ENCODE measurements around the gene C2CD5. TPM values are rescaled to one million over a fixed set of nuclear protein-coding genes. Genes with fewer than 3 reads are reported as not detected.
"Not testable (repeated sequence)": the region's sequence is repeated elsewhere in the genome, so short reads cannot be mapped to it uniquely, and the experiment has no call there.

Gene C2CD5
- total RNA-seq, 1 experiment from 2014 or later, result 35.4 TPM

DNA sequence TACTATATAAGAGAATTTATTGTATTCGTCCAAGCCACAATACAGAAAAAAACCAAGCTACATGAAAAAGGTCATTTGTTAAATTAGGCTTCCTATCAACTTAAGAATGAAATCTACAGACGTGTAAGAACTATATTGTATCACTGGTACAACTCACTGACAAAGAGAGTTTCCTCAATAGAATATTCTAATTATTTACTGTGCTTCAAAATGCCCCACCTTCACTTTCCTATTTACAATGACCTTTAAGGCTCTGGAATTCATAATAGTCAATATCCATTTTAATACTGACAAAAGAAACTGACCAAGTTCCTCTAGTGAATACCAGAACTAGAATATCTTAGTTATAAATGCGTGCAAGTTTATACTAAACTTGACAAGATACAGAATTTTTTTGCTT, 55.9 kb downstream of the C2CD5 start:
- Histone ChIP-seq H2AFZ (ENCODE audit: low read length) (no peak overlapping the region), H2BK5ac (ENCODE audit: insufficient read length, low read length) (no peak overlapping the region), H3K14ac (ENCODE audit: insufficient read depth, low read length) (no peak overlapping the region), H3K27me3 (ENCODE audit: insufficient read depth, low read length) (no peaks in the 10 kb centered on the region), H4K20me1 (ENCODE audit: control insufficient read depth, insufficient read depth, insufficient read length) (no peaks in the 10 kb centered on the region), H3K23ac (ENCODE audit: insufficient read length, low read depth, low read length) (no peak overlapping the region), H3K4me2 (ENCODE audit: insufficient read depth, insufficient read length, low read length) (no peak overlapping the region), H3K4ac (ENCODE audit: low read depth, low read length) (no peak overlapping the region), H4K91ac (ENCODE audit: insufficient read length, low read depth, low read length) (no peak overlapping the region), H3K27ac (ENCODE audit: insufficient read length, low read depth, low read length) (no peak overlapping the region), H3K18ac (ENCODE audit: insufficient read length, low read depth, low read length) (no peak overlapping the region), H3K9me3 (ENCODE audit: control insufficient read depth, low read depth, low read length) (no peaks in the 10 kb centered on the region), H2BK15ac (ENCODE audit: low read depth, low read length) (no peak overlapping the region), H2BK12ac (ENCODE audit: insufficient read length, low read depth, low read length) (no peak overlapping the region), H4K8ac (replicated peaks; ENCODE audit: insufficient read length, low read depth, low read length) (no peak overlapping the region), H3K56ac (ENCODE audit: insufficient read length, low read depth, low read length) (no peak overlapping the region), H3K79me2 (ENCODE audit: insufficient read depth, low read length) (no peaks in the 10 kb centered on the region), H3K4me1 (ENCODE audit: insufficient read depth, low read length) (no peaks in the 10 kb centered on the region), H3K79me1 (ENCODE audit: insufficient read depth, low read depth, low read length, poor library complexity, severe bottlenecking) (no peaks in the 10 kb centered on the region), H4K5ac (ENCODE audit: insufficient read length, low read depth, low read length) (no peak overlapping the region), H2BK20ac (ENCODE audit: low read depth, low read length, poor library complexity, severe bottlenecking) (no peak overlapping the region), H3K9ac (ENCODE audit: extremely low read depth, insufficient read length, low read length) (no peak overlapping the region), H3T11ph (ENCODE audit: low read length) (no peak overlapping the region), H2BK120ac (ENCODE audit: low read depth, low read length, poor library complexity, severe bottlenecking) (no peak overlapping the region), H2AK5ac (ENCODE audit: insufficient read length, low read length) (no peak overlapping the region), H3K23me2 (ENCODE audit: insufficient read length, low read depth, low read length, poor library complexity, severe bottlenecking) (no peaks in the 10 kb centered on the region)
- no peaks in the 10 kb centered on the region for H3K9me3 Mint-ChIP-seq
- no peak overlapping the region for H3K4me3 Mint-ChIP-seq
- no peaks in the 10 kb centered on the region for H3K27me3 Mint-ChIP-seq (ENCODE audit: low read depth)
- no peaks in the 10 kb centered on the region for H3K4me1 Mint-ChIP-seq
- no peak for DNase-seq
- TF ChIP-seq, protein P1, sequence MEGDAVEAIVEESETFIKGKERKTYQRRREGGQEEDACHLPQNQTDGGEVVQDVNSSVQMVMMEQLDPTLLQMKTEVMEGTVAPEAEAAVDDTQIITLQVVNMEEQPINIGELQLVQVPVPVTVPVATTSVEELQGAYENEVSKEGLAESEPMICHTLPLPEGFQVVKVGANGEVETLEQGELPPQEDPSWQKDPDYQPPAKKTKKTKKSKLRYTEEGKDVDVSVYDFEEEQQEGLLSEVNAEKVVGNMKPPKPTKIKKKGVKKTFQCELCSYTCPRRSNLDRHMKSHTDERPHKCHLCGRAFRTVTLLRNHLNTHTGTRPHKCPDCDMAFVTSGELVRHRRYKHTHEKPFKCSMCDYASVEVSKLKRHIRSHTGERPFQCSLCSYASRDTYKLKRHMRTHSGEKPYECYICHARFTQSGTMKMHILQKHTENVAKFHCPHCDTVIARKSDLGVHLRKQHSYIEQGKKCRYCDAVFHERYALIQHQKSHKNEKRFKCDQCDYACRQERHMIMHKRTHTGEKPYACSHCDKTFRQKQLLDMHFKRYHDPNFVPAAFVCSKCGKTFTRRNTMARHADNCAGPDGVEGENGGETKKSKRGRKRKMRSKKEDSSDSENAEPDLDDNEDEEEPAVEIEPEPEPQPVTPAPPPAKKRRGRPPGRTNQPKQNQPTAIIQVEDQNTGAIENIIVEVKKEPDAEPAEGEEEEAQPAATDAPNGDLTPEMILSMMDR (conservative IDR thresholded peaks at IDR 0.05), result no peak
- H3K27ac Mint-ChIP-seq, result no peak overlapping the region
- H3K36me3 Mint-ChIP-seq (ENCODE audit: insufficient read depth in 1 of 3, low read depth in 3 of 3), result peaks cover 15 to 43% (median 31%) of the 10 kb centered on the region in 3 experiments; a peak in 6 of 7 replicates
- no CpG with 5 or more reads among the region's 3 CpGs for WGBS (ENCODE audit: extremely low coverage, insufficient read length, low lambda C conversion rate)

DNA sequence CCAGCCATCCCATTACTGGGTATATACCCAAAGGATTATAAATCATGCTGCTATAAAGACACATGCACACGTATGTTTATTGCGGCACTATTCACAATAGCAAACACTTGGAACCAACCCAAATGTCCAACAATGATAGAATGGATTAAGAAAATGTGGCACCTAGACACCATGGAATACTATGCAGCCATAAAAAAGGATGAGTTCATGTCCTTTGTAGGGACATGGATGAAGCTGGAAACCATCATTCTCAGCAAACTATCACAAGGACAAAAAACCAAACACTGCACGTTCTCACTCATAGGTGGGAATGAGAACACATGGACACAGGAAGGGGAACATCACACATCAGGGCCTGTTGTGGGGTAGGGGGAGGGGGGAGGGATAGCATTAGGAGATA, 56.7 kb downstream of the C2CD5 start:
- H3K79me2 ChIP-seq (ENCODE audit: insufficient read depth, low read length); H3K79me1 ChIP-seq (ENCODE audit: insufficient read depth, low read depth, low read length, poor library complexity, severe bottlenecking); H3K27ac Mint-ChIP-seq; DNase-seq; H2BK12ac ChIP-seq (ENCODE audit: insufficient read length, low read depth, low read length); H3K23me2 ChIP-seq (ENCODE audit: insufficient read length, low read depth, low read length, poor library complexity, severe bottlenecking); H3K27ac ChIP-seq (ENCODE audit: insufficient read length, low read depth, low read length); H2BK20ac ChIP-seq (ENCODE audit: low read depth, low read length, poor library complexity, severe bottlenecking); H3K27me3 ChIP-seq (ENCODE audit: insufficient read depth, low read length); H3K56ac ChIP-seq (ENCODE audit: insufficient read length, low read depth, low read length); H3K14ac ChIP-seq (ENCODE audit: insufficient read depth, low read length); H3K9me3 Mint-ChIP-seq; H3K9ac ChIP-seq (ENCODE audit: extremely low read depth, insufficient read length, low read length); H3K4me3 Mint-ChIP-seq; H3T11ph ChIP-seq (ENCODE audit: low read length); H2BK5ac ChIP-seq (ENCODE audit: insufficient read length, low read length); H4K91ac ChIP-seq (ENCODE audit: insufficient read length, low read depth, low read length); H4K20me1 ChIP-seq (ENCODE audit: control insufficient read depth, insufficient read depth, insufficient read length); H3K27me3 Mint-ChIP-seq (ENCODE audit: low read depth); H3K18ac ChIP-seq (ENCODE audit: insufficient read length, low read depth, low read length); H2BK120ac ChIP-seq (ENCODE audit: low read depth, low read length, poor library complexity, severe bottlenecking); H3K4ac ChIP-seq (ENCODE audit: low read depth, low read length); H3K4me1 Mint-ChIP-seq; H4K5ac ChIP-seq (ENCODE audit: insufficient read length, low read depth, low read length); H2BK15ac ChIP-seq (ENCODE audit: low read depth, low read length); H4K8ac ChIP-seq (replicated peaks; ENCODE audit: insufficient read length, low read depth, low read length); H2AK5ac ChIP-seq (ENCODE audit: insufficient read length, low read length); H3K23ac ChIP-seq (ENCODE audit: insufficient read length, low read depth, low read length); H3K4me2 ChIP-seq (ENCODE audit: insufficient read depth, insufficient read length, low read length); H3K9me3 ChIP-seq (ENCODE audit: control insufficient read depth, low read depth, low read length); H3K4me1 ChIP-seq (ENCODE audit: insufficient read depth, low read length); H2AFZ ChIP-seq (ENCODE audit: low read length): not testable (repeated sequence)
- no CpG with 5 or more reads among the region's 3 CpGs for WGBS (ENCODE audit: extremely low coverage, insufficient read length, low lambda C conversion rate)
- peaks cover 15 to 44% (median 33%) of the 10 kb centered on the region in 3 experiments; a peak in 6 of 7 replicates for H3K36me3 Mint-ChIP-seq (ENCODE audit: insufficient read depth in 1 of 3, low read depth in 3 of 3)
